Measurements from ENCODE around the gene IGF2R. TPM values are rescaled to one million over a fixed set of nuclear protein-coding genes. Genes with fewer than 3 reads are reported as not detected.

The IGF2R gene
- total RNA-seq, 1 donor from 2014 or later: 156 TPM

DNA sequence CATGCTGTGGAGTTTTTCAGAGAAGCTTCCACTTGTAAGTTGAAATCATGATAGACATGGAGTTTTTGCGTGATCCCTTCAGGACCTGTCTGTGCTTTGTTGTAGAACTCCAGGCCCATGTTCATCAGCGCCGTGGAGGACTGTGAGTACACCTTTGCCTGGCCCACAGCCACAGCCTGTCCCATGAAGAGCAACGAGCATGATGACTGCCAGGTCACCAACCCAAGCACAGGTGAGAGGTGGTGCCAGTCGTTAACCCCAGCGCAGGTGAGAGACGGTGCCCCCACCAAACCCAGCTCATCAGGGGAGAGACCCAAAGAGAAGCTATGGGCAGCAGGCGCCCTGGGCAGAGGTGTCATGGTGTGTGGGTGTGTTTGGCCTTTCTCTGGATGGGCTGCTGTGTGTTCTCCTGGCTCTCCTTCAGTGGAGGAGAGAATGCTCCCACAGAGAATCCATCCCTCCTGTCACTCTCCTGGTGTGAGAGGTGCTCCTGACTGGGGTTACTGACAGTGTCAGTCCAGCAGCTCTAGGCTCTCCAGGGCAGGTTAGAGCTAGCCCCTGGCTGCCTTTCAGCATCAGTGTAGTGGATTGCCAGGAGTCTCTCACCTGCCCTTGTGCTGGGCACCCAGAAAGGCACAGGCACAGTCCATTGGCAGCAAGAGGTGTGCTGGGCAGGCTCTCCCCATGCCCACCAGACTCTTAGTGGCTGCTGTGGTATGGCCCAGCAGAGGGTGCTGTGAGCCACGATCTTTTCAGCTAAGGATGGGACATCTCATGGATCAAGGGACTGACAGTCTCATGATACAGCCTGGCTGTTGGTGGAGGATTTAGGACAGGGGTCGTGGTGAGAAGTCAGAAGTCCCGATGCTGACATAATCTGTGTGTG lies 103.2 kb downstream of the IGF2R start:
- no peak overlapping the region for H3K27ac ChIP-seq
- ATAC-seq (no peak), DNase-seq (no peak)
- H3K4me1 ChIP-seq: no peaks in the 10 kb centered on the region
- intact Hi-C loops (cut with DNase I): no loop called here
- H3K36me3 ChIP-seq: peaks cover 97% of the 10 kb centered on the region
- H3K9me3 ChIP-seq: no peaks in the 10 kb centered on the region
- H3K27me3 ChIP-seq (ENCODE audit: low read depth): no peaks in the 10 kb centered on the region
- no peak for TF ChIP-seq CTCF (IDR thresholded peaks at IDR 0.05)
- no peak overlapping the region for H3K4me3 ChIP-seq

DNA sequence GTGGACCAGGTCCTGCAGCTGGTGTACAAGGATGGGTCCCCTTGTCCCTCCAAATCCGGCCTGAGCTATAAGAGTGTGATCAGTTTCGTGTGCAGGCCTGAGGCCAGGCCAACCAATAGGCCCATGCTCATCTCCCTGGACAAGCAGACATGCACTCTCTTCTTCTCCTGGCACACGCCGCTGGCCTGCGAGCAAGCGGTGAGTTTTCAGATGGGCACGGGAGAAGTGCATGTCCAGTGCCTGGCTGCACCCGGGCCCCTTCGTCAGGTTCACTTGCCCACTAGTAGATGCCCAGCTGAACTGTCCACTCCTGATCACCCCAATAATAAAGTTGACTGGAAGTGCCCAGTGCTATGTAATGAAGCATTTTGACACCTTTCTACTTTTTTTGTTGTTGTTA lies 104.4 kb downstream of the IGF2R start:
- no peak overlapping the region for H3K4me3 ChIP-seq
- H3K4me1 ChIP-seq: no peaks in the 10 kb centered on the region
- H3K27me3 ChIP-seq (ENCODE audit: low read depth): no peaks in the 10 kb centered on the region
- ATAC-seq (no peak), DNase-seq (no peak)
- intact Hi-C loops (cut with DNase I): no loop called here
- TF ChIP-seq CTCF (IDR thresholded peaks at IDR 0.05): no peak
- peaks cover 99% of the 10 kb centered on the region for H3K36me3 ChIP-seq
- no peaks in the 10 kb centered on the region for H3K9me3 ChIP-seq
- H3K27ac ChIP-seq: no peak overlapping the region

- no peaks in the 10 kb centered on the region for H3K4me1 ChIP-seq
- intact Hi-C loops (cut with DNase I): no loop called here
- no peak for TF ChIP-seq CTCF (IDR thresholded peaks at IDR 0.05)
- H3K27ac ChIP-seq: no peak overlapping the region
- ATAC-seq: no peak
- no peaks in the 10 kb centered on the region for H3K27me3 ChIP-seq (ENCODE audit: low read depth)
- no peaks in the 10 kb centered on the region for H3K9me3 ChIP-seq
- no peak for DNase-seq
- H3K4me3 ChIP-seq: no peak overlapping the region
- peaks cover 100% of the 10 kb centered on the region for H3K36me3 ChIP-seq
Observed at GRCh38 chr6:160076009-160076408, 107.1 kb downstream of the IGF2R start.

DNA sequence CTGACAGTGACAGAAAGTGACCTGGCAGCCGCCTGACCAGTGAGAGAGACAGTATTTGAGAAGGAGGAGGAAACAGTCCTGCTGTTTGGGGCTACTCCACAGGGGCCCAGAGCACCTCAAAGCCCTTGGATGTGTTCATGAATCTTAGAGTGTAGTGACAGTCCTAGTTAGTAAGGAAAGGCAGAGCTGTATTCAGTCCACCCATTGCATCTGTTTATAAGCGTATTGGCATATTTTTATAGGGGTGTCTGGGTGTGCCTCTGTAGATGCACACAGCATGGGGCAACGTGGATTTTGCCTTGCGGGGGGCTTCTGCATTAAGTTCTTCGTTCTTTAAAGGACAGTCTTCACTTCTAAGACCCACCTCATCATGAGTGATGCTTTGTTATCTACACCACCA lies 108.1 kb downstream of the IGF2R start:
- intact Hi-C loops (cut with DNase I): no loop called here
- no peaks in the 10 kb centered on the region for H3K27me3 ChIP-seq (ENCODE audit: low read depth)
- H3K4me1 ChIP-seq: no peaks in the 10 kb centered on the region
- H3K9me3 ChIP-seq: no peaks in the 10 kb centered on the region
- H3K27ac ChIP-seq: no peak overlapping the region
- ATAC-seq (no peak), DNase-seq (no peak)
- peaks cover 100% of the 10 kb centered on the region for H3K36me3 ChIP-seq
- TF ChIP-seq CTCF (IDR thresholded peaks at IDR 0.05): no peak
- H3K4me3 ChIP-seq: no peak overlapping the region

DNA sequence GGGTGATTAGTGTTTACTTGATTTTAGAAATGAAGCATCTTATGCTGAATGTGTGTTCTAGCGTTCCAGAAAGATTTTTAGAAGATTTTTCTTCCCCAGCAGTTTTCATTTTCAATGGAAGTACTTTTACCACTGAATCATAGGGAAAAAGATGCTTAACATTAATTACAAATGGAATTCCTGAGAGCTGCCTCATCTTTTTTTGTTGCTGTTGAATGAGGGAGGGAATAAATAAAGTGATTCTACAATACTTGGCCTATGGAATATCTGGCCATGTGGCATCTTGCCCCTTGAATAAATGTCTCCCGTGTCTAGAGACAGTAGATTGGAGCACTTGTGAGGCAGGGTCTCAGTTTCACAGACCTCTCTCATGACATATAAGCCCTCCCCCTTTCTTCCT lies 108.6 kb downstream of the IGF2R start:
- H3K36me3 ChIP-seq: peaks cover 100% of the 10 kb centered on the region
- intact Hi-C loops (cut with DNase I): no loop called here

More for the DNA sequence above, 108.6 kb downstream of the IGF2R start:
- Histone ChIP-seq H3K27me3 (ENCODE audit: low read depth) (no peaks in the 10 kb centered on the region), H3K4me1 (no peaks in the 10 kb centered on the region), H3K4me3 (no peak overlapping the region), H3K27ac (no peak overlapping the region), H3K9me3 (no peaks in the 10 kb centered on the region)
- no peak for TF ChIP-seq CTCF (IDR thresholded peaks at IDR 0.05)
- ATAC-seq: no peak
- DNase-seq: no peak
